Testis (tissue), 3 donors: ENCODE results near the gene TBC1D8B. TPM values are rescaled to one million over a fixed set of nuclear protein-coding genes. Genes with fewer than 3 reads are reported as not detected.

Source experiments
- DNase-seq: peaks from one replicate; pipeline ENCODE4 v3.0.0-alpha.2; 2019
- H3K27ac ChIP-seq, 2 donors: fragments of 200-600 bp; sonication (generic); one replicate each; pipeline ENCODE4 v1.5.1; 2019
- H3K27me3 ChIP-seq: fragments of 200-600 bp; sonication (generic); one replicate; pipeline ENCODE4 v1.5.1; 2019
- H3K36me3 ChIP-seq: fragments of 200-600 bp; sonication (generic); one replicate; pipeline ENCODE4 v1.5.1; 2017; ENCODE audit warnings: low read depth; ENCODE audit errors: missing control alignments
- H3K4me1 ChIP-seq: fragments of 200-600 bp; sonication (generic); one replicate; pipeline ENCODE4 v1.5.1; 2019
- H3K4me3 ChIP-seq, 2 donors: fragments of 200-600 bp; sonication (generic); one replicate each; pipeline ENCODE4 v1.5.1; 2017 to 2019
- H3K9me3 ChIP-seq: fragments of 200-600 bp; sonication (generic); one replicate; pipeline ENCODE4 v1.5.1; 2017
- POLR2A ChIP-seq: fragments of 450-650 bp; IDR thresholded peaks from one replicate; pipeline ENCODE4 v1.6.1; 2017; ENCODE audit warnings: antibody characterized with exemption, mild to moderate bottlenecking, moderate library complexity
- WGBS, 2 donors: methylation state at CpG; one replicate each; pipeline ENCODE4 v1.1.5; 2018; 5-methylcytosine and 5-hydroxymethylcytosine counted together
- intact Hi-C: fragments of 100-400 bp; cut with DNase I; formaldehyde crosslinking; loops from one replicate; pipeline ENCODE4 v1.15.1; 2023; ENCODE audit warnings: low total_unique reads
- polyA plus RNA-seq: library from polyadenylated mRNA; stranded (reverse); fragments of 350-450 nt; fragmentation: Illumina TruSeq; extraction: RNeasy Lipid Tissue Mini Kit (QIAGEN cat#74804); gene quantifications from one replicate; pipeline ENCODE4 v1.2.3, GENCODE V29; 2014; ENCODE audit warnings: low read depth, low replicate concordance; ENCODE audit not compliant: insufficient read depth
- total RNA-seq, 2 donors: library from RNA; depleted of rRNA; stranded (reverse); fragments of >200 nt; gene quantifications; one replicate each; pipeline ENCODE4 v1.2.3, GENCODE V29; 2016
- TF ChIP-seq, protein P1 (sequence below), 3 experiments: fragments of 450-650 bp in 2 of 3; fragments of 200-600 bp in 1 of 3; sonication (generic) in 1 of 3; IDR thresholded peaks; one replicate each; pipeline ENCODE4 v1.5.1; 2016 to 2019; ENCODE audit warnings: antibody characterized with exemption in 3 of 3, mild to moderate bottlenecking in 2 of 3, moderate library complexity in 1 of 3

Gene TBC1D8B
- total and polyA plus RNA-seq, 3 donors from 2014 or later, result 6.1 to 27.0 (median 23.8) TPM

GRCh38 chrX:106905064-106905708 is 102.7 kb downstream of the TBC1D8B start:
- Histone ChIP-seq H3K36me3 (no peaks in the 10 kb centered on the region), H3K4me1 (no peaks in the 10 kb centered on the region), H3K9me3 (no peaks in the 10 kb centered on the region), H3K27me3 (no peaks in the 10 kb centered on the region), H3K27ac (no peak overlapping the region), H3K4me3 (no peak overlapping the region)
- TF ChIP-seq POLR2A, result no peak
- TF ChIP-seq, protein P1, sequence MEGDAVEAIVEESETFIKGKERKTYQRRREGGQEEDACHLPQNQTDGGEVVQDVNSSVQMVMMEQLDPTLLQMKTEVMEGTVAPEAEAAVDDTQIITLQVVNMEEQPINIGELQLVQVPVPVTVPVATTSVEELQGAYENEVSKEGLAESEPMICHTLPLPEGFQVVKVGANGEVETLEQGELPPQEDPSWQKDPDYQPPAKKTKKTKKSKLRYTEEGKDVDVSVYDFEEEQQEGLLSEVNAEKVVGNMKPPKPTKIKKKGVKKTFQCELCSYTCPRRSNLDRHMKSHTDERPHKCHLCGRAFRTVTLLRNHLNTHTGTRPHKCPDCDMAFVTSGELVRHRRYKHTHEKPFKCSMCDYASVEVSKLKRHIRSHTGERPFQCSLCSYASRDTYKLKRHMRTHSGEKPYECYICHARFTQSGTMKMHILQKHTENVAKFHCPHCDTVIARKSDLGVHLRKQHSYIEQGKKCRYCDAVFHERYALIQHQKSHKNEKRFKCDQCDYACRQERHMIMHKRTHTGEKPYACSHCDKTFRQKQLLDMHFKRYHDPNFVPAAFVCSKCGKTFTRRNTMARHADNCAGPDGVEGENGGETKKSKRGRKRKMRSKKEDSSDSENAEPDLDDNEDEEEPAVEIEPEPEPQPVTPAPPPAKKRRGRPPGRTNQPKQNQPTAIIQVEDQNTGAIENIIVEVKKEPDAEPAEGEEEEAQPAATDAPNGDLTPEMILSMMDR (IDR thresholded peaks at IDR 0.05), result no peak
- 81 to 88% methylated on average over 5 of the region's 5 CpGs for WGBS, 2 donors
- DNase-seq, result no peak
- intact Hi-C loops, result no loop called here

DNA sequence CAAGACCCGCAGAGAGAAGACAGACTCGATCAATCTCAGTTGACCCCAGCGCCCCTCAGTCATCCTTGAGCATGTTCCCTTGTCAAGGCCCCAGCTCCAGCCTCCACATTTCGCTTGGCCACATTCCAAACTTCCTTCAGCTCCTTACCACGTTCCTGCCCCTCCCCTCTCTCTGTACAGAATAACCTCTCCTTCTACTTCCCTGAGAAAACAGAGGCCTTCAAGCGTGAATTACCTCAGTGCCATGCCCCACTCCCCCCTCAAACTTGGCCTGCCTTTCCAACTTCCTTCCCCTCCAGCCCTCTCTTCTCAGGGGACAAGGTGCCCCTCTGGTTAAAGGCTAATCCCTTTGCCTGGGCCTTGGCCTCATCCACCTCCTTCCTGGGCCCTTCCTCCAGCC is 103.9 kb downstream of the TBC1D8B start:
- Histone ChIP-seq H3K4me3 (no peak overlapping the region), H3K36me3 (no peaks in the 10 kb centered on the region), H3K27me3 (no peaks in the 10 kb centered on the region), H3K9me3 (no peaks in the 10 kb centered on the region), H3K27ac (no peak overlapping the region), H3K4me1 (no peaks in the 10 kb centered on the region)
- 36 to 46% methylated on average over 6 of the region's 6 CpGs for WGBS, 2 donors
- no peak for DNase-seq
- intact Hi-C loops, result no loop called here
- no peak for TF ChIP-seq POLR2A
- TF ChIP-seq, protein P1 (IDR thresholded peaks at IDR 0.05), result no peak

GRCh38 chrX:106912864-106913263 is 110.4 kb downstream of the TBC1D8B start:
- 75 to 79% methylated on average over 2 of the region's 2 CpGs for WGBS, 2 donors
- no peak for DNase-seq
- Histone ChIP-seq H3K36me3 (no peaks in the 10 kb centered on the region), H3K27ac (no peak overlapping the region), H3K9me3 (no peaks in the 10 kb centered on the region), H3K27me3 (no peaks in the 10 kb centered on the region), H3K4me3 (no peak overlapping the region), H3K4me1 (no peaks in the 10 kb centered on the region)
- TF ChIP-seq, protein P1 (IDR thresholded peaks at IDR 0.05), result no peak
- TF ChIP-seq POLR2A, result no peak
- intact Hi-C loops, result no loop called here

- intact Hi-C loops, result no loop called here
- Histone ChIP-seq H3K4me3 (no peak overlapping the region), H3K9me3 (no peaks in the 10 kb centered on the region), H3K27ac (no peak overlapping the region), H3K27me3 (no peaks in the 10 kb centered on the region), H3K36me3 (no peaks in the 10 kb centered on the region), H3K4me1 (no peaks in the 10 kb centered on the region)
- TF ChIP-seq POLR2A, result no peak
- TF ChIP-seq, protein P1 (IDR thresholded peaks at IDR 0.05), result no peak
- whole genome bisulfite sequencing, 2 donors, result 44 to 58% methylated on average over 5 to 6 of the region's 6 CpGs
- DNase-seq, result no peak
Observed at GRCh38 chrX:106917830-106918500, 115.5 kb downstream of the TBC1D8B start.
